ENCODE data around the gene TIAM2.

TIAM2 gene

DNA sequence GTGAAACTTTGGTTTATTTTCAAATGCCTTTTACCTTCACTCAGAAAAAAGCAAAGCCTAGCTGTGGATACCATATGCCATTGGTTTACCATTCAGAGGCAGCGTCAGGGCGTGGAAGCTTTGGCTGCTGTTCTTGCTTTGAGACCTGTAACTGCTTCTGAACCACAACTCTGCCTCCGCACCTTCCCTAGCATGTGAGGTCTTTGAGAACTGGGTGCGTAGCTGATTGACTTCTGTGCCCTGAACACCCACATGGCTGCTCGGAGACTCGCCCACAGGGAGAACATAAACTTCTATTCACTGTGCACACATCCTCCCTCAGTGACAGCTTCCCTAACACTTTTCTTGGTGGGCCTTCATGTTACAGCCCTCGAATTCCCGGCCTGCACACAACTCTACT is 257.5 kb downstream of the TIAM2 start:
- ChIA-PET POLR2A (no interaction called here), CTCF (interaction anchor here (0.6 to 9.2 kb wide), 7 partner anchors 15 to 577 kb away, joined by 3 to 292 read pairs (median 11); no protein-coding TSS in a partner anchor)
- no peak for DNase-seq (ENCODE audit: low read depth, low spot score)
- no peak for TF ChIP-seq CTCF (IDR thresholded peaks at IDR 0.05; ENCODE audit: insufficient read depth, low read length, missing control alignments)
- no peak overlapping the region for H3K4me3 ChIP-seq (ENCODE audit: low read depth, low read length)

GRCh38 chr6:155253337-155253736 is 258.2 kb downstream of the TIAM2 start:
- ChIA-PET CTCF (interaction anchor here (0.6 to 9.2 kb wide), 6 partner anchors 14 to 385 kb away, joined by 3 to 292 read pairs (median 13); no protein-coding TSS in a partner anchor), POLR2A (no interaction called here)
- no peak for TF ChIP-seq CTCF (IDR thresholded peaks at IDR 0.05; ENCODE audit: insufficient read depth, low read length, missing control alignments)
- no peak for DNase-seq (ENCODE audit: low read depth, low spot score)
- H3K4me3 ChIP-seq (ENCODE audit: low read depth, low read length) = no peak overlapping the region

DNA sequence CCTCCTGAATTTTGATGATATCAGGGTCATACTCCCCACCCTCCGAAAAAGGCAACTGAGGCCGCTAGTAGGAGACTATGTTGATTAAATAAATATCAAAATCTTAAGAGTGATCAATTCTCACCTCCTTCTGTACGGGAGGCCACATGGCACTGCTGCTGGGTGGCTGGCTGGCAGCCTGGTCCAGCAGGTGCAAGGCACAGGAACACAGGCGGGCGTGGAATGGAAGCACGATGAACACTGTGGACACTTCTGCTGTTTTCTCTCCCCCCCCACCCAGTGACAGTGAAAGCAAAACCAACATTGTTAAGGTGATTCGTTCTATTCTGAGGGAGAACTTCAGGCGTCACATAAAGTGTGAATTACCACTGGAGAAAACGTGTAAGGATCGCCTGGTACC is 259.0 kb downstream of the TIAM2 start:
- DNase-seq (ENCODE audit: low read depth, low spot score) = no peak

DNA sequence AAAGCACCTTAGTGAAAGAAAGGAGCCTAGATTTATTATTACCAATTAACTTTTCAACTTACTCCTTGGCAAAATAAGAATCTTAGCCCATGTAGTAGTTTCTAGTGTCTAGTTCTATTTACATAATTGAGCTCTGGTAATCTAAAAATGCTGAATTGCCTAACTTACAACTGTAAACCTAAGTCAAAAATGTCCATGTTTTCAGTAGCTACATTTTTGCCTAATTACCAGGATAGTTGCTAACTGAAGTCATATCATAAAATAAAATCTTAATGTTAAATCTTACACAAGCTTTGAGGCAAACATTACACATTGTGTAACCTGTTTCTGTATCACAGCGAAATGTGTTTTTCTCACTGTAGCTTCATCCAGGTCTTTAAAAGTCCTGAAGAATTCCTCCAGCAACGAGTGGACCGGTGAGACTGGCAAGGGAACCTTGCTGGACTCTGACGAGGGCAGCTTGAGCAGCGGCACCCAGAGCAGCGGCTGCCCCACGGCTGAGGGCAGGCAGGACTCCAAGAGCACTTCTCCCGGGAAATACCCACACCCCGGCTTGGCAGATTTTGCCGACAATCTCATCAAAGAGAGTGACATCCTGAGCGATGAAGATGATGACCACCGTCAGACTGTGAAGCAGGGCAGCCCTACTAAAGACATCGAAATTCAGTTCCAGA is 261.1 kb downstream of the TIAM2 start:
- TF ChIP-seq CTCF (IDR thresholded peaks at IDR 0.05; ENCODE audit: insufficient read depth, low read length, missing control alignments) = no peak
- H3K4me3 ChIP-seq (ENCODE audit: low read depth, low read length) = no peak overlapping the region
- POLR2A ChIA-PET = no interaction called here
- CTCF ChIA-PET = interaction anchor here (0.9 to 4.4 kb wide), 4 partner anchors 9 to 388 kb away, joined by 3 to 32 read pairs (median 5); no protein-coding TSS in a partner anchor
- DNase-seq (ENCODE audit: low read depth, low spot score) = no peak

More for the DNA sequence above, 259.0 kb downstream of the TIAM2 start:
- POLR2A ChIA-PET = no interaction called here
- CTCF ChIA-PET = interaction anchor here (1.2 to 1.3 kb wide), 2 partner anchors 15 to 77 kb away, joined by 4 read pairs; no protein-coding TSS in a partner anchor
- no peak overlapping the region for H3K4me3 ChIP-seq (ENCODE audit: low read depth, low read length)
- TF ChIP-seq CTCF (IDR thresholded peaks at IDR 0.05; ENCODE audit: insufficient read depth, low read length, missing control alignments) = no peak

GRCh38 chr6:155257796-155258195 is 262.7 kb downstream of the TIAM2 start:
- no peak for DNase-seq (ENCODE audit: low read depth, low spot score)
- H3K4me3 ChIP-seq (ENCODE audit: low read depth, low read length) = no peak overlapping the region
- TF ChIP-seq CTCF (IDR thresholded peaks at IDR 0.05; ENCODE audit: insufficient read depth, low read length, missing control alignments) = no peak
- ChIA-PET CTCF (interaction anchor here (1.1 to 4.4 kb wide), 6 partner anchors 10 to 390 kb away, joined by 3 to 32 read pairs (median 5); no protein-coding TSS in a partner anchor), POLR2A (no interaction called here)

GRCh38 chr6:155259204-155259603 is 264.1 kb downstream of the TIAM2 start:
- H3K4me3 ChIP-seq (ENCODE audit: low read depth, low read length) = no peak overlapping the region
- no peak for TF ChIP-seq CTCF (IDR thresholded peaks at IDR 0.05; ENCODE audit: insufficient read depth, low read length, missing control alignments)
- POLR2A ChIA-PET = no interaction called here
- no peak for DNase-seq (ENCODE audit: low read depth, low spot score)
- CTCF ChIA-PET = interaction anchor here (1.2 to 4.4 kb wide), 6 partner anchors 9 to 86 kb away, joined by 4 to 32 read pairs (median 7); no protein-coding TSS in a partner anchor

All from AG04449 (cell line).